Right lobe of liver (tissue), 4 donors: ENCODE data around the gene TRDMT1.

Experiments
- CTCF ChIP-seq, 4 donors: fragments of 200-600 bp in 3 of 4; fragments of 450-650 bp in 1 of 4; IDR thresholded peaks; one replicate each; pipeline versions ENCODE4 v1.5.1 to v1.8.0; 2016 to 2022; ENCODE audit warnings: antibody characterized with exemption in 4 of 4, mild to moderate bottlenecking in 2 of 4
- POLR2A ChIP-seq: fragments of 450-650 bp; IDR thresholded peaks from one replicate; pipeline ENCODE4 v1.6.1; 2017; ENCODE audit warnings: antibody characterized with exemption, mild to moderate bottlenecking
- donor health status: DM: no; HTN: no; CAD: no.
- donor health status: DM: no; HTN: no; CAD: no.
- donor health status: DM: no; HTN: yes; CAD: no.

- TF ChIP-seq CTCF (IDR thresholded peaks at IDR 0.05) (no peak), POLR2A (no peak)
These were observed 80.8 kb downstream of the TRDMT1 start for GRCh38 chr10:17120694-17121093.
